IMR-90 (cell line): Measurements from ENCODE around the gene APAF1. TPM values are rescaled to one million over a fixed set of nuclear protein-coding genes. Genes with fewer than 3 reads are reported as not detected.

Experiments
- ATAC-seq: fragments of 200-7000 bp; cut with Tn5 transposase; 2 replicates; pipeline ENCODE4 v1.9.1; 2020; ENCODE audit warnings: low read depth, mild to moderate bottlenecking, moderate library complexity
- BruUV-seq: library from RNA; stranded (reverse); fragments of 400-500 nt; replicated peaks from 2 replicates; lab custom pipeline; 2021; lab: Mats Ljungman, UMichigan
- CTCF ChIA-PET: fragments of 300-600 bp; formaldehyde crosslinking; extraction: SDS; loops from one replicate; lab custom pipeline; 2021; ENCODE audit warnings: antibody characterized with exemption; lab: Yijun Ruan, JAX
- POLR2A ChIA-PET: fragments of 300-600 bp; sonication (Branson Sonifier 250); formaldehyde crosslinking; loops from one replicate; lab custom pipeline; 2022; ENCODE audit warnings: antibody characterized with exemption; ENCODE audit not compliant: unreplicated experiment; lab: Charles Lee
- DNase-seq: peaks from one replicate; pipeline ENCODE4 v3.0.0; 2013
- H2AFZ ChIP-seq: replicated peaks from 2 replicates; pipeline ENCODE3; 2013; ENCODE audit warnings: low read length, mild to moderate bottlenecking; ENCODE audit not compliant: poor library complexity
- H2AK5ac ChIP-seq: 2 replicates; pipeline ENCODE4 v1.6.1; 2013; ENCODE audit warnings: low read depth, low read length, inconsistent platforms
- H2AK9ac ChIP-seq: replicated peaks from 2 replicates; pipeline ENCODE3; 2013; ENCODE audit warnings: mild to moderate bottlenecking, low read depth, low read length, moderate library complexity; ENCODE audit not compliant: poor library complexity
- H2BK120ac ChIP-seq: 2 replicates; pipeline ENCODE4 v1.6.1; 2013; ENCODE audit warnings: low read depth, low read length, inconsistent platforms
- H2BK15ac ChIP-seq: 3 replicates; pipeline ENCODE4 v1.6.1; 2013; ENCODE audit warnings: low read depth, low read length, inconsistent platforms
- H2BK20ac ChIP-seq: 2 replicates; pipeline ENCODE4 v1.6.1; 2013; ENCODE audit warnings: low read depth, mild to moderate bottlenecking, inconsistent platforms, low read length, moderate library complexity
- H2BK5ac ChIP-seq: 2 replicates; pipeline ENCODE4 v1.6.1; 2013; ENCODE audit warnings: mild to moderate bottlenecking, low read depth, low read length, inconsistent platforms; ENCODE audit not compliant: poor library complexity, severe bottlenecking
- H3K14ac ChIP-seq: replicated peaks from 2 replicates; pipeline ENCODE4 v1.6.1; 2013; ENCODE audit warnings: low read depth, low read length, inconsistent platforms
- H3K18ac ChIP-seq: 2 replicates; pipeline ENCODE4 v1.6.1; 2013; ENCODE audit warnings: low read depth, low read length, control low read depth
- H3K23ac ChIP-seq: 2 replicates; pipeline ENCODE4 v1.6.1; 2013; ENCODE audit warnings: low read depth, low read length, inconsistent platforms
- H3K27ac ChIP-seq: 2 replicates; pipeline ENCODE4 v1.5.1; 2013; ENCODE audit warnings: mild to moderate bottlenecking, control low read depth, low read length; ENCODE audit not compliant: insufficient read depth
- H3K27me3 ChIP-seq: 2 replicates; pipeline ENCODE4 v1.6.1; 2013; ENCODE audit warnings: low read length; ENCODE audit not compliant: control insufficient read depth, insufficient read depth
- H3K36me3 ChIP-seq: 2 replicates; pipeline ENCODE4 v1.6.1; 2013; ENCODE audit warnings: low read length, mixed read lengths; ENCODE audit not compliant: control insufficient read depth, insufficient read depth
- H3K4ac ChIP-seq: 2 replicates; pipeline ENCODE4 v1.6.1; 2013; ENCODE audit warnings: low read depth, low read length, inconsistent platforms
- H3K4me1 ChIP-seq: 2 replicates; pipeline ENCODE4 v1.6.1; 2013; ENCODE audit warnings: low read length, mixed read lengths; ENCODE audit not compliant: control insufficient read depth, insufficient read depth
- H3K4me2 ChIP-seq: 2 replicates; pipeline ENCODE4 v1.6.1; 2013; ENCODE audit warnings: low read depth, mild to moderate bottlenecking, control low read depth, low read length, moderate library complexity
- H3K4me3 ChIP-seq: 2 replicates; pipeline ENCODE4 v1.5.1; 2013; ENCODE audit warnings: low read depth, mild to moderate bottlenecking, control low read depth, low read length, moderate library complexity; ENCODE audit not compliant: insufficient read depth
- H3K56ac ChIP-seq: 2 replicates; pipeline ENCODE4 v1.6.1; 2013; ENCODE audit warnings: low read length, inconsistent platforms; ENCODE audit not compliant: insufficient read depth; ENCODE audit errors: extremely low read depth
- H3K79me1 ChIP-seq, 2 experiments: 2 replicates each; pipeline ENCODE4 v1.6.1; 2013; ENCODE audit warnings: low read length in 2 of 2, inconsistent platforms in 1 of 2, low read depth in 1 of 2
- H3K9ac ChIP-seq: 2 replicates; pipeline ENCODE4 v1.6.1; 2013; ENCODE audit warnings: low read depth, low read length, control low read depth
- H3K9me1 ChIP-seq: 2 replicates; pipeline ENCODE4 v1.6.1; 2013; ENCODE audit warnings: low read length, inconsistent platforms; ENCODE audit not compliant: insufficient read depth
- H3K9me3 ChIP-seq: 2 replicates; pipeline ENCODE4 v1.6.1; 2013; ENCODE audit warnings: low read length; ENCODE audit not compliant: control insufficient read depth, insufficient read depth
- H4K20me1 ChIP-seq: 2 replicates; pipeline ENCODE4 v1.6.1; 2013; ENCODE audit warnings: low read length, inconsistent platforms; ENCODE audit not compliant: insufficient read depth
- H4K5ac ChIP-seq: 2 replicates; pipeline ENCODE4 v1.6.1; 2013; ENCODE audit warnings: mild to moderate bottlenecking, low read depth, low read length, control low read depth
- H4K8ac ChIP-seq, 2 experiments: 2 replicates each; pipeline ENCODE4 v1.6.1; 2013; ENCODE audit warnings: low read depth in 2 of 2, low read length in 2 of 2, control low read depth in 1 of 2, inconsistent platforms in 1 of 2
- H4K91ac ChIP-seq: 2 replicates; pipeline ENCODE4 v1.6.1; 2013; ENCODE audit warnings: low read depth, low read length, inconsistent platforms; ENCODE audit not compliant: insufficient read depth
- CEBPB ChIP-seq: IDR thresholded peaks from 2 replicates; pipeline ENCODE4 v1.6.1; 2012; ENCODE audit warnings: low read depth, low read length, improper control_type of control experiment
- ELK1 ChIP-seq: fragments of 150-350 bp; IDR thresholded peaks from 2 replicates; pipeline ENCODE4 v1.6.1; 2016; ENCODE audit warnings: low read depth, mild to moderate bottlenecking, low read length, moderate library complexity, borderline replicate concordance
- NFE2L2 ChIP-seq: fragments of 150-350 bp; IDR thresholded peaks from 2 replicates; pipeline ENCODE4 v1.6.1; 2016; ENCODE audit warnings: low read depth, mild to moderate bottlenecking, low read length
- POLR2A ChIP-seq: IDR thresholded peaks from 2 replicates; pipeline ENCODE4 v1.6.1; 2012; ENCODE audit warnings: mild to moderate bottlenecking, low read depth, low read length
- USF2 ChIP-seq: fragments of 150-350 bp; IDR thresholded peaks from 2 replicates; pipeline ENCODE4 v1.6.1; 2017; ENCODE audit warnings: mild to moderate bottlenecking, antibody characterized with exemption, low read length, low read depth
- WGBS, 2 experiments: methylation state at CpG; one replicate each; pipeline versions ENCODE4 v1.1.5 to v1.1.7; 2013; ENCODE audit warnings: missing lambda C conversion rate in 2 of 2; ENCODE audit not compliant: insufficient read length in 1 of 2; ENCODE audit errors: extremely low coverage in 2 of 2; 5-methylcytosine and 5-hydroxymethylcytosine counted together
- dilution Hi-C: fragments of 300-500 bp; cut with HindIII; formaldehyde crosslinking; loops from one replicate; pipeline ENCODE4 v1.14.3; 2018; ENCODE audit warnings: low sequenced_read_pairs; ENCODE audit not compliant: unreplicated experiment
- in situ Hi-C: fragments of 300-500 bp; cut with MboI; formaldehyde crosslinking; loops from 3 replicates; pipeline ENCODE4 v1.14.3; 2019; ENCODE audit warnings: low sequenced_read_pairs, inconsistent platforms, mixed read lengths
- intact Hi-C: fragments of 100-400 bp; cut with micrococcal nuclease; formaldehyde crosslinking; loops from 2 replicates; pipeline ENCODE4 v1.10.0; 2022
- polyA plus RNA-seq, 3 experiments: library from polyadenylated mRNA; depleted of rRNA; stranded (reverse); fragments of >200 nt; gene quantifications; 2 replicates each; pipeline ENCODE4 v1.2.3, GENCODE V29; 2012; ENCODE audit warnings: low replicate concordance in 1 of 3
- total RNA-seq: library from RNA; depleted of rRNA; stranded (reverse); fragments of >200 nt; gene quantifications from 2 replicates; pipeline ENCODE4 v1.2.3, GENCODE V29; 2012

The APAF1 gene
- total and polyA plus RNA-seq, 2 of the 4 experiments (the other 2 are of a cell fraction) = 10.9 to 32.8 TPM

GRCh38 chr12:98679611-98680005 lies 34.5 kb downstream of the APAF1 start:
- H3K9me1 ChIP-seq = no peaks in the 10 kb centered on the region
- intact Hi-C loops = no loop called here

More at GRCh38 chr12:98679611-98680005, 34.5 kb downstream of the APAF1 start:
- Histone ChIP-seq H4K8ac (no peak overlapping the region), H3K79me1 (peaks cover 0 to 3% of the 10 kb centered on the region in 2 experiments; a peak in 2 of 4 replicates), H4K5ac (no peak overlapping the region), H3K23ac (no peak overlapping the region), H3K18ac (no peak overlapping the region), H3K36me3 (peaks cover 40% of the 10 kb centered on the region), H2AFZ (no peak overlapping the region), H3K4me3 (no peak overlapping the region), H3K9ac (no peak overlapping the region), H2AK9ac (no peak overlapping the region), H2BK20ac (no peak overlapping the region), H2BK5ac (no peak overlapping the region), H3K56ac (no peak overlapping the region), H3K14ac (no peak overlapping the region), H3K27ac (no peak overlapping the region), H3K27me3 (no peaks in the 10 kb centered on the region), H3K4me2 (no peak overlapping the region), H3K4ac (no peak overlapping the region), H2BK120ac (no peak overlapping the region), H4K91ac (no peak overlapping the region), H4K20me1 (no peaks in the 10 kb centered on the region), H3K4me1 (no peaks in the 10 kb centered on the region), H2AK5ac (no peak overlapping the region), H3K9me3 (no peaks in the 10 kb centered on the region), H2BK15ac (no peak overlapping the region)
- ChIA-PET POLR2A (no interaction called here), CTCF (no interaction called here)
- in situ Hi-C loops (no loop called here), dilution Hi-C loops (no loop called here)
- no TSS peak for BruUV-seq
- ATAC-seq (no peak), DNase-seq (no peak)
- 98% methylated on average over 10 of the region's 15 CpGs; no CpG with 5 or more reads in 1 of the 2 experiments for WGBS, 2 experiments
- no peak for TF ChIP-seq CEBPB
- TF ChIP-seq ELK1 = no peak
- TF ChIP-seq NFE2L2 = no peak
- no peak for TF ChIP-seq USF2
- no peak for TF ChIP-seq POLR2A
